ENCODE measurements around the gene KIF23.

The KIF23 gene

GRCh38 chr15:69460481-69460880 is 46.3 kb downstream of the KIF23 start:
- no peak for DNase-seq (ENCODE audit: low read depth)
- TF ChIP-seq CTCF (IDR thresholded peaks at IDR 0.05; ENCODE audit: control insufficient read depth, insufficient read depth, low read depth, low read length, missing control alignments), result no peak
- H3K4me3 ChIP-seq (ENCODE audit: control insufficient read depth, low read depth, low read length), result no peak overlapping the region

- DNase-seq (ENCODE audit: low read depth), result no peak
- peak overlapping the region; percentile 45 for H3K4me3 ChIP-seq (ENCODE audit: control insufficient read depth, low read depth, low read length)
- no peak for TF ChIP-seq CTCF (IDR thresholded peaks at IDR 0.05; ENCODE audit: control insufficient read depth, insufficient read depth, low read depth, low read length, missing control alignments)
Measured at GRCh38 chr15:69462030-69462492, 47.9 kb downstream of the KIF23 start.

DNA sequence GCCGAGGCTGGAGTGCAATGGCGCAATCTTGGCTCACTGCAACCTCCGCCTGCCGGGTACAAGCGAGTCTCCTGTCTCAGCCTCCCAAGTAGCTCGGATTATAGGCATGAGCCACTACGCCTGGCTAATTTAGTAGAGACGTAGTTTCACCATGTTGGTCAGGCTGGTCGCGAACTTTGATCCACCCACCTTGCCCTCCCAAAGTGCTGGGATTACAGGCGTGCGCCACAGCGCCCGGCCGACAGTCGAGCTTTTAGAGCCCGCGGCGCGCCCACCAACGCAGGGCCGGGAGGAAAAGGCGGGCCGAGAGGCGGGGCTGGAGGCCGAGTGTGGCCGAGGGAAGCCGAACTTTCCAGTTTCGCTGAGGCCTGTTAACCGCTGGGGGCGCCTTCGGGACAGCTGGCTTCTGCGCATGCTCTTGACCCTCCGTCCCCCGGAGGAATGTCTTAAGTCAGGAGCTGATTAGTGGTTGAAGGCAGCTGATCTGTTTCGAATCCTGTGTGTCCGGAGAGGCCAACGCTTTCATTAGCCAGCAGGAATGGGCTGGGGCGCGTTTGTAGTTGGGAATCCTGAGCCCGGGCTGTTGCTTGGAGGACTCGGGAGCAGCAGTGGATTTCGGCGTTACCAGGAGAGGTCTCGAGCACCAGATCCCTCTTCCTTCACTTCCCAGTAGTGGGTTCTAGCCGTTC is 48.5 kb downstream of the KIF23 start:
- peak; percentile 88 for TF ChIP-seq CTCF (IDR thresholded peaks at IDR 0.05; ENCODE audit: control insufficient read depth, insufficient read depth, low read depth, low read length, missing control alignments)
- H3K4me3 ChIP-seq (ENCODE audit: control insufficient read depth, low read depth, low read length), result peak overlapping the region; percentile 46
- peak; percentile 95 for DNase-seq (ENCODE audit: low read depth)

GRCh38 chr15:69463182-69463756 is 49.1 kb downstream of the KIF23 start:
- peak overlapping the region; percentile 46 for H3K4me3 ChIP-seq (ENCODE audit: control insufficient read depth, low read depth, low read length)
- no peak for TF ChIP-seq CTCF (IDR thresholded peaks at IDR 0.05; ENCODE audit: control insufficient read depth, insufficient read depth, low read depth, low read length, missing control alignments)
- no peak for DNase-seq (ENCODE audit: low read depth)

DNA sequence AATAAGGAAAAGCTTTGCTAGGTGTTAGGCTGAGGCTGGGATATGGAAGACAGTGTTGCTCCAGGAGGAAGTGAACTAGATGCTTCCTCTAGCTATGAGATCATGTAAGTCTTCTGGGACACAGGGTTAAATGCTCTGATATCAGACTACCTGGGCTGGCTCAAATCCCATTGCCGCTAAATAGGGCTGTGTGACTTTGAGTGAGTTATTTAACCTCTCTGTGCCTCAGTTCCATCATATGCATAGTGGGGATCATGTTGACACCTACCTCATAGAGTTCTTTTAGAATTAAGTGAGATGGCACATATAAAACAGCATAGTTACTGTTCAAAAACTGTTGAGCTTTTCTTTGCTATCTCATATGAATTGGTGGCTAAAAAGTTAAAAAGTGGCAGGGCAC is 51.1 kb downstream of the KIF23 start:
- no peak overlapping the region for H3K4me3 ChIP-seq (ENCODE audit: control insufficient read depth, low read depth, low read length)
- no peak for TF ChIP-seq CTCF (IDR thresholded peaks at IDR 0.05; ENCODE audit: control insufficient read depth, insufficient read depth, low read depth, low read length, missing control alignments)
- DNase-seq (ENCODE audit: low read depth), result no peak

DNA sequence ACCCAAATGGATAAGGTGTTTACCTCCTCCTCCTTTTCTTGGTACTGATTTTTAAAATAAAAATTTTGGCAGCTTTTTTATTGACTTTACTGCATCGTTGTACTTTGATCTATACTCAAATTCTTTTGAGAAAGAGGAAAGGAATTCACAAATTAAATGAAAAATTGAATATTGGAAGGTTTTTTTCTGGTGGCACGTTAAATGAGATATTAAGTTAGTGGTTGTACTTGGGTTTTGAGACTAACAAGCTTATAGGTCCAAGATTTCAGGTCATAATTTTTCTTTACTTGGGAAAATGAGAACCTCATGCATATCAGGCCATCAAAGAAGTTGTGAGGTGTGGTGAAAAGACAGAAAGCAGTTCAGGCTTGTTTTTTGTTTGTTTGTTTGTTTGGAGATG is 52.6 kb downstream of the KIF23 start:
- no peak overlapping the region for H3K4me3 ChIP-seq (ENCODE audit: control insufficient read depth, low read depth, low read length)
- no peak for DNase-seq (ENCODE audit: low read depth)
- no peak for TF ChIP-seq CTCF (IDR thresholded peaks at IDR 0.05; ENCODE audit: control insufficient read depth, insufficient read depth, low read depth, low read length, missing control alignments)

All from AG09309 (cell line).